Liver (tissue), 9 donors: ENCODE results near the gene HLA-DRA. TPM values are rescaled to one million over a fixed set of nuclear protein-coding genes. Genes with fewer than 3 reads are reported as not detected.

Experiments
- DNase-seq: peaks from one replicate; pipeline ENCODE4 v3.0.0-alpha.2; 2017; ENCODE audit warnings: low spot score
- H3K27ac ChIP-seq, 2 donors: one replicate each; pipeline ENCODE4 v1.7.0; 2013; ENCODE audit warnings: inconsistent platforms in 2 of 2, low read length in 2 of 2, control low read depth in 1 of 2, low read depth in 1 of 2, mild to moderate bottlenecking in 1 of 2
- H3K27me3 ChIP-seq, 4 donors: one replicate each; pipeline versions ENCODE4 v1.6.1 to v1.7.0; 2013; ENCODE audit warnings: low read length in 3 of 4, inconsistent platforms in 1 of 4, mild to moderate bottlenecking in 1 of 4, moderate library complexity in 1 of 4; ENCODE audit not compliant: control insufficient read depth in 4 of 4, insufficient read depth in 4 of 4
- H3K36me3 ChIP-seq, 4 donors: one replicate each; pipeline versions ENCODE4 v1.6.1 to v1.7.0; 2013; ENCODE audit warnings: low read length in 3 of 4, mild to moderate bottlenecking in 3 of 4, low read depth in 1 of 4, moderate library complexity in 1 of 4; ENCODE audit not compliant: control insufficient read depth in 4 of 4, insufficient read depth in 3 of 4
- H3K4me1 ChIP-seq, 4 donors: one replicate each; pipeline versions ENCODE4 v1.6.1 to v1.7.0; 2013; ENCODE audit warnings: low read length in 3 of 4, mild to moderate bottlenecking in 3 of 4, moderate library complexity in 1 of 4; ENCODE audit not compliant: control insufficient read depth in 4 of 4, insufficient read depth in 4 of 4
- H3K4me3 ChIP-seq, 3 donors: one replicate each; pipeline versions ENCODE4 v1.6.1 to v1.7.0; 2013; ENCODE audit warnings: low read length in 3 of 3, control low read depth in 1 of 3, low read depth in 1 of 3, mild to moderate bottlenecking in 1 of 3
- H3K9ac ChIP-seq, 2 donors: one replicate each; pipeline ENCODE4 v1.7.0; 2013; ENCODE audit warnings: low read length in 2 of 2, mild to moderate bottlenecking in 2 of 2, moderate library complexity in 2 of 2, control low read depth in 1 of 2, low read depth in 1 of 2
- H3K9me3 ChIP-seq, 4 donors: one replicate each; pipeline versions ENCODE4 v1.6.1 to v1.7.0; 2013; ENCODE audit warnings: low read length in 3 of 4; ENCODE audit not compliant: control insufficient read depth in 4 of 4
- EGR1 ChIP-seq, 2 donors: IDR thresholded peaks; 2 replicates each; pipeline ENCODE4 v1.6.1; 2016 to 2018; ENCODE audit warnings: antibody characterized with exemption in 2 of 2, low read depth in 2 of 2
- FOXA1 ChIP-seq: IDR thresholded peaks from 2 replicates; pipeline ENCODE4 v1.6.1; 2016; ENCODE audit warnings: antibody characterized with exemption
- FOXA2 ChIP-seq: IDR thresholded peaks from 2 replicates; pipeline ENCODE4 v1.6.1; 2016; ENCODE audit warnings: antibody characterized with exemption
- GABPA ChIP-seq, 2 donors: IDR thresholded peaks in 1 of 2; conservative IDR thresholded peaks in 1 of 2; 2 replicates each; pipeline ENCODE4 v1.6.1; 2016; ENCODE audit warnings: antibody characterized with exemption in 2 of 2, mild to moderate bottlenecking in 1 of 2, moderate library complexity in 1 of 2
- HNF4A ChIP-seq, 2 donors: conservative IDR thresholded peaks; 2 replicates each; pipeline ENCODE4 v1.6.1; 2016; ENCODE audit warnings: antibody characterized with exemption in 2 of 2, mild to moderate bottlenecking in 2 of 2
- HNF4G ChIP-seq: IDR thresholded peaks from 2 replicates; pipeline ENCODE4 v1.6.1; 2016; ENCODE audit warnings: antibody characterized with exemption
- JUND ChIP-seq, 2 donors: IDR thresholded peaks; 2 replicates each; pipeline ENCODE4 v1.6.1; 2016; ENCODE audit warnings: antibody characterized with exemption in 2 of 2
- MAX ChIP-seq: IDR thresholded peaks from 2 replicates; pipeline ENCODE4 v1.6.1; 2016; ENCODE audit warnings: antibody characterized with exemption
- NR2F2 ChIP-seq: IDR thresholded peaks from 2 replicates; pipeline ENCODE4 v1.6.1; 2016; ENCODE audit warnings: antibody characterized with exemption
- RAD21 ChIP-seq, 2 donors: IDR thresholded peaks; 2 replicates each; pipeline ENCODE4 v1.6.1; 2016; ENCODE audit warnings: antibody characterized with exemption in 2 of 2, mild to moderate bottlenecking in 2 of 2
- REST ChIP-seq: IDR thresholded peaks from 2 replicates; pipeline ENCODE4 v1.6.1; 2016; ENCODE audit warnings: antibody characterized with exemption, mild to moderate bottlenecking
- RXRA ChIP-seq, 2 donors: IDR thresholded peaks; 2 replicates each; pipeline ENCODE4 v1.6.1; 2017 to 2018; ENCODE audit warnings: antibody characterized with exemption in 2 of 2, mild to moderate bottlenecking in 1 of 2
- SP1 ChIP-seq: IDR thresholded peaks from 2 replicates; pipeline ENCODE4 v1.6.1; 2018; ENCODE audit warnings: antibody characterized with exemption, mild to moderate bottlenecking
- TAF1 ChIP-seq: conservative IDR thresholded peaks from 2 replicates; pipeline ENCODE4 v1.6.1; 2016; ENCODE audit warnings: antibody characterized with exemption, mild to moderate bottlenecking
- YY1 ChIP-seq: IDR thresholded peaks from 2 replicates; pipeline ENCODE4 v1.6.1; 2016; ENCODE audit warnings: antibody characterized with exemption, mild to moderate bottlenecking
- ZBTB33 ChIP-seq: IDR thresholded peaks from 2 replicates; pipeline ENCODE4 v1.6.1; 2016; ENCODE audit warnings: antibody characterized with exemption
- WGBS: extraction: QIAGEN DNeasy Blood & Tissue Kit; methylation state at CpG from one replicate; pipeline ENCODE4 v1.1.7; 2013; 5-methylcytosine and 5-hydroxymethylcytosine counted together
- polyA plus RNA-seq, 2 donors: library from polyadenylated mRNA; stranded (reverse) in 1 of 2; unstranded in 1 of 2; fragments of 200-250 nt in 1 of 2; fragments of >200 nt in 1 of 2; fragmentation: Nextera tagmentation in 1 of 2; extraction: Ambion mirVana in 1 of 2; gene quantifications; one replicate each; pipeline versions ENCODE4 v1.2.1 to v1.2.3, GENCODE V29; 2013 to 2015
- total RNA-seq, 2 donors: library from RNA; depleted of rRNA; stranded (reverse); fragments of >200 nt; gene quantifications; one replicate each; pipeline ENCODE4 v1.2.3, GENCODE V29; 2014
- TF ChIP-seq, protein P1 (sequence below): IDR thresholded peaks from 2 replicates; pipeline ENCODE4 v1.6.1; 2016; ENCODE audit warnings: antibody characterized with exemption
- TF ChIP-seq, protein P2 (sequence below): fragments of 150-350 bp; IDR thresholded peaks from 2 replicates; pipeline ENCODE4 v1.5.1; 2017; ENCODE audit warnings: improper control_type of control experiment, low read depth, low read length; ENCODE audit not compliant: missing input control
- donor health status: healthy.
- donor health status: healthy.
- donor health status: healthy.
- donor health status: healthy.
- donor health status: healthy.

The HLA-DRA gene
- total and polyA plus RNA-seq, 4 donors = 53.4 to 145 (median 88.2) TPM

GRCh38 chr6:32405656-32406055, 34.0 kb upstream of the HLA-DRA start:
- peaks cover 0 to 15% (median 9%) of the 10 kb centered on the region in 4 donors for H3K27me3 ChIP-seq

More at GRCh38 chr6:32405656-32406055, 34.0 kb upstream of the HLA-DRA start:
- no peaks in the 10 kb centered on the region for H3K4me1 ChIP-seq
- DNase-seq = no peak
- no peak for TF ChIP-seq NR2F2
- no peak for TF ChIP-seq HNF4A (conservative IDR thresholded peaks at IDR 0.05)
- no peak for TF ChIP-seq EGR1 (IDR thresholded peaks at IDR 0.05; ENCODE audit: low read depth in 2 of 2)
- TF ChIP-seq FOXA1 = no peak
- no peak for TF ChIP-seq YY1
- no peak for TF ChIP-seq HNF4G
- TF ChIP-seq, protein P1, sequence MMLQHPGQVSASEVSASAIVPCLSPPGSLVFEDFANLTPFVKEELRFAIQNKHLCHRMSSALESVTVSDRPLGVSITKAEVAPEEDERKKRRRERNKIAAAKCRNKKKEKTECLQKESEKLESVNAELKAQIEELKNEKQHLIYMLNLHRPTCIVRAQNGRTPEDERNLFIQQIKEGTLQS = no peak
- no peak for TF ChIP-seq REST
- TF ChIP-seq RAD21 (IDR thresholded peaks at IDR 0.05) = no peak
- TF ChIP-seq, protein P2, sequence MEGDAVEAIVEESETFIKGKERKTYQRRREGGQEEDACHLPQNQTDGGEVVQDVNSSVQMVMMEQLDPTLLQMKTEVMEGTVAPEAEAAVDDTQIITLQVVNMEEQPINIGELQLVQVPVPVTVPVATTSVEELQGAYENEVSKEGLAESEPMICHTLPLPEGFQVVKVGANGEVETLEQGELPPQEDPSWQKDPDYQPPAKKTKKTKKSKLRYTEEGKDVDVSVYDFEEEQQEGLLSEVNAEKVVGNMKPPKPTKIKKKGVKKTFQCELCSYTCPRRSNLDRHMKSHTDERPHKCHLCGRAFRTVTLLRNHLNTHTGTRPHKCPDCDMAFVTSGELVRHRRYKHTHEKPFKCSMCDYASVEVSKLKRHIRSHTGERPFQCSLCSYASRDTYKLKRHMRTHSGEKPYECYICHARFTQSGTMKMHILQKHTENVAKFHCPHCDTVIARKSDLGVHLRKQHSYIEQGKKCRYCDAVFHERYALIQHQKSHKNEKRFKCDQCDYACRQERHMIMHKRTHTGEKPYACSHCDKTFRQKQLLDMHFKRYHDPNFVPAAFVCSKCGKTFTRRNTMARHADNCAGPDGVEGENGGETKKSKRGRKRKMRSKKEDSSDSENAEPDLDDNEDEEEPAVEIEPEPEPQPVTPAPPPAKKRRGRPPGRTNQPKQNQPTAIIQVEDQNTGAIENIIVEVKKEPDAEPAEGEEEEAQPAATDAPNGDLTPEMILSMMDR = no peak
- no peak for TF ChIP-seq SP1
- no peak for TF ChIP-seq ZBTB33
- TF ChIP-seq JUND (IDR thresholded peaks at IDR 0.05) = no peak
- TF ChIP-seq RXRA (IDR thresholded peaks at IDR 0.05) = no peak
- TF ChIP-seq MAX = no peak
- no peak for TF ChIP-seq GABPA (IDR thresholded peaks at IDR 0.05 in 1 of 2, conservative IDR thresholded peaks at IDR 0.05 in 1 of 2)
- TF ChIP-seq TAF1 = no peak
- no peak for TF ChIP-seq FOXA2
- 5% methylated on average over 1 of the region's 1 CpG for WGBS
- H3K36me3 ChIP-seq = no peaks in the 10 kb centered on the region
- H3K9ac ChIP-seq = no peak overlapping the region
- H3K4me3 ChIP-seq = no peak overlapping the region
- H3K9me3 ChIP-seq = no peaks in the 10 kb centered on the region
- no peak overlapping the region for H3K27ac ChIP-seq
